HEK293T (cell line): Measurements from ENCODE around the gene ACD.

Experiments used
- ELF4 ChIP-seq: fragments of 450-650 bp; IDR thresholded peaks from 2 replicates; pipeline ENCODE4 v1.6.1; 2017; ENCODE audit warnings: antibody characterized with exemption
- FOXK2 ChIP-seq: fragments of 450-650 bp; IDR thresholded peaks from 2 replicates; pipeline ENCODE4 v1.6.1; 2016; ENCODE audit warnings: mild to moderate bottlenecking
- FOXM1 ChIP-seq: fragments of 450-650 bp; IDR thresholded peaks from 2 replicates; pipeline ENCODE4 v1.6.1; 2017; ENCODE audit warnings: mild to moderate bottlenecking, borderline replicate concordance
- NFRKB ChIP-seq: fragments of 450-650 bp; IDR thresholded peaks from 2 replicates; pipeline ENCODE4 v1.6.1; 2016; ENCODE audit warnings: mild to moderate bottlenecking, moderate library complexity
- SUZ12 ChIP-seq: fragments of 450-650 bp; IDR thresholded peaks from 2 replicates; pipeline ENCODE4 v1.6.1; 2016; ENCODE audit warnings: mild to moderate bottlenecking
- ZNF384 ChIP-seq: fragments of 450-650 bp; IDR thresholded peaks from 2 replicates; pipeline ENCODE4 v1.6.1; 2016
- TF ChIP-seq, protein P1 (sequence below): fragments of 450-650 bp; IDR thresholded peaks from 2 replicates; pipeline ENCODE4 v1.6.1; 2016

GRCh38 chr16:67651039-67651438 is 9.0 kb downstream of the ACD start:
- TF ChIP-seq ZNF384 (no peak), ELF4 (no peak), FOXK2 (no peak), SUZ12 (no peak), FOXM1 (no peak), NFRKB (no peak)
- TF ChIP-seq, protein P1, sequence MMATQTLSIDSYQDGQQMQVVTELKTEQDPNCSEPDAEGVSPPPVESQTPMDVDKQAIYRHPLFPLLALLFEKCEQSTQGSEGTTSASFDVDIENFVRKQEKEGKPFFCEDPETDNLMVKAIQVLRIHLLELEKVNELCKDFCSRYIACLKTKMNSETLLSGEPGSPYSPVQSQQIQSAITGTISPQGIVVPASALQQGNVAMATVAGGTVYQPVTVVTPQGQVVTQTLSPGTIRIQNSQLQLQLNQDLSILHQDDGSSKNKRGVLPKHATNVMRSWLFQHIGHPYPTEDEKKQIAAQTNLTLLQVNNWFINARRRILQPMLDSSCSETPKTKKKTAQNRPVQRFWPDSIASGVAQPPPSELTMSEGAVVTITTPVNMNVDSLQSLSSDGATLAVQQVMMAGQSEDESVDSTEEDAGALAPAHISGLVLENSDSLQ, result no peak
